Measurements from ENCODE around the gene MPZL1. TPM values are rescaled to one million over a fixed set of nuclear protein-coding genes. Genes with fewer than 3 reads are reported as not detected.

Gene MPZL1
- total and polyA plus RNA-seq, 4 donors: 11.3 to 26.1 (median 16.8) TPM

DNA sequence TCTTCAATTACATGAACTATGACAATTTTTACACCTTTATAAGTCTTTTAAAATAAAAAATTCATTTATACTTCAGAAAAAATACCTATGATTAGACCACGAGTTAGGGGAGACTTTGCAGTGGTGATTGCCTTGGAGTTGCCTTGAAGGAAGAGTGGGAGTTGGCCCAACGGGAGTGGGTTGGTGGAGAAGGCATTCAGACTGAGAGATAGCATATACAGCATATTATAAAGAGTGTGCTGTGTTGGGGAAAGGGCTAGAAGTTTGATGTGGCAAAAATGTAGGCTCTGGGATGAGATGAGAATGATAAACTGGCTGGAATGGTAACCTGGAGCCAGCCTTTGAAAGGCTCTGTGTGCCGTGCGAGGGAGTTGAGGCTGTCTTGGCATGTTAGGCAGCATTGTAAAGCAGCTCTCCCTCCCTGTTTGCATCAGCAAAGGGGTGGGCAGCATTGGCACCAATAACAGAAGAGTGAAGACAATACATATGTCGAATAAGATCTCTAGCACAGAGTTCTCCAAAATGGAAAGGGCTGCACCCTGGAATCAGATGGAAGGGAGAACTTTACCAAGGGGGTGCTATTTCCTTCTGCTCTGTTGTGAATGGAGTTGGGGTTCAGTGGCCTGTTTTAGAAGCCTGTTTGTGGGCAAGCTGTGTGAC lies 24.4 kb downstream of the MPZL1 start:
- Histone ChIP-seq H3K4me3 (ENCODE audit: low read depth in 1 of 3, low read length in 3 of 3) (no peak overlapping the region), H3K4me1 (ENCODE audit: control insufficient read depth in 4 of 4, insufficient read depth in 4 of 4, low read length in 3 of 4) (no peaks in the 10 kb centered on the region)
- WGBS: 79% methylated on average over 5 of the region's 5 CpGs

DNA sequence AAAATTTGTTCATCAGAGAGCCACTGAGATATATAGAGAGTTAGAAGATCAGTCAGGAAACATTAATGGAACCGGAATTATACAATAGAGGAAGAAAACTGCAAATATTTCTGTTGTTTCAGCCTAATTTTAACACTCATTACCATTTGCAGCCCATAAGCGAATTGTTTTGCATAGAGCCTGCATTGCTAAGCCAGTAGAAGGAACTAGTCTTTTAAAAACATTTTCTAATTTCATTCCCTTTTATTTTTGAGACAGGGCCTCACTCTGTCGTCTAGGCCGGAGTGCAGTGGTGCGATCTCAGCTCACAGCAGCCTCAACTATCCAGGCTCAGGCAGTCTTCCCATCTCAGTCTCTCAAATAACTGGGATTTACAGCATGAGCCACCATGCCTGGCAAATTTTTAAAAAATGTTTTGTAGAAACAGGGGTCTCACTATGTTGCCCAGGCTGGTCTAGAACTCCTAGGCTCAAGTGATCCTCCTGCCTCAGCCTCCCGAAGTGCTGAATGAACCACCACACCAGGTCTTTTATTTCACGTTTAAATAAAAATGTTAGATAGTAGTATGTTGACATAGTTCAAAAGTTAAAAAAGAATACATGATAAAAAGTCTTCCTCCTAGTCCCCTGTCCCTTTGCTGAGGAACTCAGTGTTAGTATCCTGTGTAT lies 25.3 kb downstream of the MPZL1 start:
- TF ChIP-seq YY1 (IDR thresholded peaks at IDR 0.05) (no peak), NR2F2 (IDR thresholded peaks at IDR 0.05) (no peak)
- no peaks in the 10 kb centered on the region for H3K9me3 ChIP-seq (ENCODE audit: control insufficient read depth in 4 of 4, low read length in 3 of 4)
- no peak overlapping the region for H3K9ac ChIP-seq (ENCODE audit: low read depth in 1 of 2, low read length in 2 of 2)
- no peaks in the 10 kb centered on the region for H3K27me3 ChIP-seq (ENCODE audit: control insufficient read depth in 4 of 4, insufficient read depth in 4 of 4, low read length in 3 of 4)
- no peak overlapping the region for H3K4me3 ChIP-seq (ENCODE audit: low read depth in 1 of 3, low read length in 3 of 3)
- H3K36me3 ChIP-seq (ENCODE audit: control insufficient read depth in 4 of 4, insufficient read depth in 3 of 4, low read depth in 1 of 4, low read length in 3 of 4): no peaks in the 10 kb centered on the region
- H3K4me1 ChIP-seq (ENCODE audit: control insufficient read depth in 4 of 4, insufficient read depth in 4 of 4, low read length in 3 of 4): peaks cover under 1 to 1% (median under 1%) of the 10 kb centered on the region in 4 donors
- WGBS: 91% methylated on average over 7 of the region's 7 CpGs
- H3K27ac ChIP-seq (ENCODE audit: low read depth in 1 of 2, low read length in 2 of 2): no peak overlapping the region
- no peak for DNase-seq (ENCODE audit: low spot score)

More for the DNA sequence above, 24.4 kb downstream of the MPZL1 start:
- Histone ChIP-seq H3K27ac (ENCODE audit: low read depth in 1 of 2, low read length in 2 of 2) (no peak overlapping the region), H3K36me3 (ENCODE audit: control insufficient read depth in 4 of 4, insufficient read depth in 3 of 4, low read depth in 1 of 4, low read length in 3 of 4) (no peaks in the 10 kb centered on the region), H3K9me3 (ENCODE audit: control insufficient read depth in 4 of 4, low read length in 3 of 4) (no peaks in the 10 kb centered on the region), H3K9ac (ENCODE audit: low read depth in 1 of 2, low read length in 2 of 2) (no peak overlapping the region), H3K27me3 (ENCODE audit: control insufficient read depth in 4 of 4, insufficient read depth in 4 of 4, low read length in 3 of 4) (no peaks in the 10 kb centered on the region)
- DNase-seq (ENCODE audit: low spot score): no peak
- TF ChIP-seq, protein P1, sequence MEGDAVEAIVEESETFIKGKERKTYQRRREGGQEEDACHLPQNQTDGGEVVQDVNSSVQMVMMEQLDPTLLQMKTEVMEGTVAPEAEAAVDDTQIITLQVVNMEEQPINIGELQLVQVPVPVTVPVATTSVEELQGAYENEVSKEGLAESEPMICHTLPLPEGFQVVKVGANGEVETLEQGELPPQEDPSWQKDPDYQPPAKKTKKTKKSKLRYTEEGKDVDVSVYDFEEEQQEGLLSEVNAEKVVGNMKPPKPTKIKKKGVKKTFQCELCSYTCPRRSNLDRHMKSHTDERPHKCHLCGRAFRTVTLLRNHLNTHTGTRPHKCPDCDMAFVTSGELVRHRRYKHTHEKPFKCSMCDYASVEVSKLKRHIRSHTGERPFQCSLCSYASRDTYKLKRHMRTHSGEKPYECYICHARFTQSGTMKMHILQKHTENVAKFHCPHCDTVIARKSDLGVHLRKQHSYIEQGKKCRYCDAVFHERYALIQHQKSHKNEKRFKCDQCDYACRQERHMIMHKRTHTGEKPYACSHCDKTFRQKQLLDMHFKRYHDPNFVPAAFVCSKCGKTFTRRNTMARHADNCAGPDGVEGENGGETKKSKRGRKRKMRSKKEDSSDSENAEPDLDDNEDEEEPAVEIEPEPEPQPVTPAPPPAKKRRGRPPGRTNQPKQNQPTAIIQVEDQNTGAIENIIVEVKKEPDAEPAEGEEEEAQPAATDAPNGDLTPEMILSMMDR (IDR thresholded peaks at IDR 0.05; ENCODE audit: low read depth, low read length, missing input control): no peak
- TF ChIP-seq, protein P2, sequence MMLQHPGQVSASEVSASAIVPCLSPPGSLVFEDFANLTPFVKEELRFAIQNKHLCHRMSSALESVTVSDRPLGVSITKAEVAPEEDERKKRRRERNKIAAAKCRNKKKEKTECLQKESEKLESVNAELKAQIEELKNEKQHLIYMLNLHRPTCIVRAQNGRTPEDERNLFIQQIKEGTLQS (IDR thresholded peaks at IDR 0.05): no peak
- TF ChIP-seq, protein P3, sequence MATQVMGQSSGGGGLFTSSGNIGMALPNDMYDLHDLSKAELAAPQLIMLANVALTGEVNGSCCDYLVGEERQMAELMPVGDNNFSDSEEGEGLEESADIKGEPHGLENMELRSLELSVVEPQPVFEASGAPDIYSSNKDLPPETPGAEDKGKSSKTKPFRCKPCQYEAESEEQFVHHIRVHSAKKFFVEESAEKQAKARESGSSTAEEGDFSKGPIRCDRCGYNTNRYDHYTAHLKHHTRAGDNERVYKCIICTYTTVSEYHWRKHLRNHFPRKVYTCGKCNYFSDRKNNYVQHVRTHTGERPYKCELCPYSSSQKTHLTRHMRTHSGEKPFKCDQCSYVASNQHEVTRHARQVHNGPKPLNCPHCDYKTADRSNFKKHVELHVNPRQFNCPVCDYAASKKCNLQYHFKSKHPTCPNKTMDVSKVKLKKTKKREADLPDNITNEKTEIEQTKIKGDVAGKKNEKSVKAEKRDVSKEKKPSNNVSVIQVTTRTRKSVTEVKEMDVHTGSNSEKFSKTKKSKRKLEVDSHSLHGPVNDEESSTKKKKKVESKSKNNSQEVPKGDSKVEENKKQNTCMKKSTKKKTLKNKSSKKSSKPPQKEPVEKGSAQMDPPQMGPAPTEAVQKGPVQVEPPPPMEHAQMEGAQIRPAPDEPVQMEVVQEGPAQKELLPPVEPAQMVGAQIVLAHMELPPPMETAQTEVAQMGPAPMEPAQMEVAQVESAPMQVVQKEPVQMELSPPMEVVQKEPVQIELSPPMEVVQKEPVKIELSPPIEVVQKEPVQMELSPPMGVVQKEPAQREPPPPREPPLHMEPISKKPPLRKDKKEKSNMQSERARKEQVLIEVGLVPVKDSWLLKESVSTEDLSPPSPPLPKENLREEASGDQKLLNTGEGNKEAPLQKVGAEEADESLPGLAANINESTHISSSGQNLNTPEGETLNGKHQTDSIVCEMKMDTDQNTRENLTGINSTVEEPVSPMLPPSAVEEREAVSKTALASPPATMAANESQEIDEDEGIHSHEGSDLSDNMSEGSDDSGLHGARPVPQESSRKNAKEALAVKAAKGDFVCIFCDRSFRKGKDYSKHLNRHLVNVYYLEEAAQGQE (IDR thresholded peaks at IDR 0.05): no peak
- TF ChIP-seq, protein P4, sequence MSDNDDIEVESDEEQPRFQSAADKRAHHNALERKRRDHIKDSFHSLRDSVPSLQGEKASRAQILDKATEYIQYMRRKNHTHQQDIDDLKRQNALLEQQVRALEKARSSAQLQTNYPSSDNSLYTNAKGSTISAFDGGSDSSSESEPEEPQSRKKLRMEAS (IDR thresholded peaks at IDR 0.05): no peak
- TF ChIP-seq RXRA (IDR thresholded peaks at IDR 0.05) (no peak), HNF4A (conservative IDR thresholded peaks at IDR 0.05) (no peak), GABPA (IDR thresholded peaks at IDR 0.05 in 1 of 2, conservative IDR thresholded peaks at IDR 0.05 in 1 of 2) (no peak), NR2F2 (IDR thresholded peaks at IDR 0.05) (no peak), FOXA1 (IDR thresholded peaks at IDR 0.05) (no peak), JUND (IDR thresholded peaks at IDR 0.05) (no peak), EGR1 (IDR thresholded peaks at IDR 0.05; ENCODE audit: low read depth in 2 of 2) (no peak)

Data from liver (tissue), 9 donors.